H9 (cell line): ENCODE data around the gene SBNO1. TPM values are rescaled to one million over a fixed set of nuclear protein-coding genes. Genes with fewer than 3 reads are reported as not detected.

Experiments used
- DNase-seq: peaks from one replicate; pipeline ENCODE4 v3.0.0-alpha.2; 2017
- H2AFZ ChIP-seq: one replicate; pipeline ENCODE4 v1.6.1; 2013; ENCODE audit warnings: mild to moderate bottlenecking, low read length, control low read depth, moderate library complexity
- H2AK5ac ChIP-seq: 2 replicates; pipeline ENCODE4 v1.6.1; 2013; ENCODE audit warnings: low read length, control low read depth, mixed read lengths; ENCODE audit not compliant: insufficient read length
- H2BK120ac ChIP-seq: one replicate; pipeline ENCODE4 v1.6.1; 2013; ENCODE audit warnings: low read depth, mild to moderate bottlenecking, low read length, control low read depth, inconsistent platforms; ENCODE audit not compliant: poor library complexity, severe bottlenecking
- H2BK12ac ChIP-seq: 2 replicates; pipeline ENCODE4 v1.6.1; 2013; ENCODE audit warnings: low read length, control low read depth, mixed read lengths, low read depth; ENCODE audit not compliant: insufficient read length
- H2BK15ac ChIP-seq: 2 replicates; pipeline ENCODE4 v1.6.1; 2013; ENCODE audit warnings: low read depth, low read length, control low read depth
- H2BK20ac ChIP-seq: one replicate; pipeline ENCODE4 v1.6.1; 2013; ENCODE audit warnings: low read depth, mild to moderate bottlenecking, low read length, control low read depth, inconsistent platforms; ENCODE audit not compliant: poor library complexity, severe bottlenecking
- H2BK5ac ChIP-seq: 2 replicates; pipeline ENCODE4 v1.6.1; 2013; ENCODE audit warnings: low read length, control low read depth, mixed read lengths; ENCODE audit not compliant: insufficient read length
- H3K14ac ChIP-seq: 2 replicates; pipeline ENCODE4 v1.6.1; 2013; ENCODE audit warnings: low read length, control low read depth; ENCODE audit not compliant: insufficient read depth
- H3K18ac ChIP-seq: 2 replicates; pipeline ENCODE4 v1.6.1; 2013; ENCODE audit warnings: low read depth, mild to moderate bottlenecking, mixed read lengths, low read length, control low read depth; ENCODE audit not compliant: insufficient read length
- H3K23ac ChIP-seq: 2 replicates; pipeline ENCODE4 v1.6.1; 2013; ENCODE audit warnings: low read length, control low read depth, mixed read lengths, low read depth; ENCODE audit not compliant: insufficient read length
- H3K23me2 ChIP-seq: 2 replicates; pipeline ENCODE4 v1.6.1; 2013; ENCODE audit warnings: low read depth, mild to moderate bottlenecking, mixed read lengths, low read length, control low read depth; ENCODE audit not compliant: insufficient read length, poor library complexity, severe bottlenecking
- H3K27ac ChIP-seq: 2 replicates; pipeline ENCODE4 v1.5.1; 2013; ENCODE audit warnings: low read length, control low read depth, mixed read lengths, low read depth; ENCODE audit not compliant: insufficient read length
- H3K27me3 ChIP-seq: 2 replicates; pipeline ENCODE4 v1.6.1; 2013; ENCODE audit warnings: low read length, control low read depth, inconsistent platforms; ENCODE audit not compliant: insufficient read depth
- H3K4ac ChIP-seq: 2 replicates; pipeline ENCODE4 v1.6.1; 2013; ENCODE audit warnings: low read depth, mild to moderate bottlenecking, control low read depth, inconsistent platforms, low read length, moderate library complexity
- H3K4me1 ChIP-seq: 2 replicates; pipeline ENCODE4 v1.6.1; 2013; ENCODE audit warnings: low read length, control low read depth, inconsistent platforms; ENCODE audit not compliant: insufficient read depth
- H3K4me2 ChIP-seq: 2 replicates; pipeline ENCODE4 v1.6.1; 2013; ENCODE audit warnings: low read length, control low read depth, mixed read lengths; ENCODE audit not compliant: insufficient read length, insufficient read depth
- H3K56ac ChIP-seq: 2 replicates; pipeline ENCODE4 v1.6.1; 2013; ENCODE audit warnings: low read depth, mild to moderate bottlenecking, mixed read lengths, low read length, control low read depth; ENCODE audit not compliant: insufficient read length
- H3K79me1 ChIP-seq: 2 replicates; pipeline ENCODE4 v1.6.1; 2013; ENCODE audit warnings: low read depth, mild to moderate bottlenecking, moderate library complexity, low read length, control low read depth, inconsistent platforms; ENCODE audit not compliant: insufficient read depth, poor library complexity, severe bottlenecking
- H3K79me2 ChIP-seq: 2 replicates; pipeline ENCODE4 v1.6.1; 2013; ENCODE audit warnings: low read length, control low read depth, inconsistent platforms; ENCODE audit not compliant: insufficient read depth
- H3K9ac ChIP-seq: 2 replicates; pipeline ENCODE4 v1.6.1; 2013; ENCODE audit warnings: low read length, control low read depth, mixed read lengths; ENCODE audit not compliant: insufficient read length; ENCODE audit errors: extremely low read depth
- H3K9me3 ChIP-seq: one replicate; pipeline ENCODE4 v1.6.1; 2013; ENCODE audit warnings: low read depth, low read length, inconsistent platforms; ENCODE audit not compliant: control insufficient read depth
- H3T11ph ChIP-seq: one replicate; pipeline ENCODE4 v1.6.1; 2013; ENCODE audit warnings: mild to moderate bottlenecking, low read length, control low read depth, inconsistent platforms
- H4K20me1 ChIP-seq: one replicate; pipeline ENCODE4 v1.6.1; 2013; ENCODE audit not compliant: control insufficient read depth, insufficient read length, insufficient read depth
- H4K5ac ChIP-seq: 2 replicates; pipeline ENCODE4 v1.6.1; 2013; ENCODE audit warnings: low read depth, mild to moderate bottlenecking, mixed read lengths, low read length, control low read depth; ENCODE audit not compliant: insufficient read length
- H4K8ac ChIP-seq: replicated peaks from 2 replicates; pipeline ENCODE4 v1.6.1; 2013; ENCODE audit warnings: low read length, control low read depth, mixed read lengths, low read depth; ENCODE audit not compliant: insufficient read length
- H4K91ac ChIP-seq: 2 replicates; pipeline ENCODE4 v1.6.1; 2013; ENCODE audit warnings: low read depth, mild to moderate bottlenecking, moderate library complexity, mixed read lengths, low read length, control low read depth; ENCODE audit not compliant: insufficient read length
- H3K27ac Mint-ChIP-seq, 3 experiments: 2 replicates in 2 of 3; 3 replicates in 1 of 3; pipeline ENCODE4 v1.8.0; 2020 to 2021; ENCODE audit warnings: mixed read lengths in 3 of 3, mild to moderate bottlenecking in 1 of 3, moderate library complexity in 1 of 3
- H3K27me3 Mint-ChIP-seq: 2 replicates; pipeline ENCODE4 v1.8.0; 2021; ENCODE audit warnings: low read depth, mild to moderate bottlenecking, moderate library complexity, mixed read lengths
- H3K36me3 Mint-ChIP-seq, 3 experiments: 2 replicates in 2 of 3; 3 replicates in 1 of 3; pipeline ENCODE4 v1.8.0; 2020 to 2021; ENCODE audit warnings: low read depth in 3 of 3, mixed read lengths in 3 of 3; ENCODE audit not compliant: insufficient read depth in 1 of 3
- H3K4me1 Mint-ChIP-seq, 2 experiments: 2 replicates each; pipeline ENCODE4 v1.8.0; 2020; ENCODE audit warnings: mixed read lengths in 2 of 2
- H3K4me3 Mint-ChIP-seq, 2 experiments: 2 replicates in 1 of 2; 3 replicates in 1 of 2; pipeline ENCODE4 v1.8.0; 2020 to 2021; ENCODE audit warnings: mild to moderate bottlenecking in 2 of 2, mixed read lengths in 2 of 2, moderate library complexity in 1 of 2
- H3K9me3 Mint-ChIP-seq, 2 experiments: 2 replicates in 1 of 2; 3 replicates in 1 of 2; pipeline ENCODE4 v1.8.0; 2020; ENCODE audit warnings: mild to moderate bottlenecking in 2 of 2, mixed read lengths in 2 of 2, moderate library complexity in 1 of 2
- WGBS: extraction: QIAGEN DNeasy Blood & Tissue Kit; methylation state at CpG from one replicate; pipeline ENCODE4 v1.1.7; 2013; ENCODE audit warnings: missing lambda C conversion rate, low lambda C conversion rate, mixed read lengths; ENCODE audit not compliant: insufficient read length; ENCODE audit errors: extremely low coverage; 5-methylcytosine and 5-hydroxymethylcytosine counted together
- total RNA-seq: library from RNA; stranded (reverse); gene quantifications from 2 replicates; pipeline ENCODE4 v1.2.1, GENCODE V29; 2021
- TF ChIP-seq, protein P1 (sequence below): fragments of 200-600 bp; sonication (generic); conservative IDR thresholded peaks from 3 replicates; pipeline ENCODE4 v1.8.0; 2021; ENCODE audit warnings: antibody characterized with exemption, mild to moderate bottlenecking

Gene SBNO1
- total RNA-seq, 1 experiment from 2014 or later: 47.5 TPM

- no peak for DNase-seq
- H2BK120ac ChIP-seq: no peak overlapping the region
- Mint-ChIP-seq H3K9me3 (no peaks in the 10 kb centered on the region), H3K27me3 (peaks cover 74% of the 10 kb centered on the region), H3K4me3 (no peak overlapping the region), H3K4me1 (peaks cover 2% of the 10 kb centered on the region in 2 experiments), H3K36me3 (peaks cover 11 to 58% (median 28%) of the 10 kb centered on the region in 3 experiments; a peak in 6 of 7 replicates), H3K27ac (no peak overlapping the region)
- no peak overlapping the region for H2BK12ac ChIP-seq
- no peak overlapping the region for H2BK15ac ChIP-seq
- H4K5ac ChIP-seq: no peak overlapping the region
- no peak overlapping the region for H3K23ac ChIP-seq
- H3K4me1 ChIP-seq: no peaks in the 10 kb centered on the region; the same call in 1 of the 2 replicates
- H3K79me1 ChIP-seq: no peaks in the 10 kb centered on the region
- no peak overlapping the region for H3T11ph ChIP-seq
- no peak overlapping the region for H3K56ac ChIP-seq
- no peak overlapping the region for H4K8ac ChIP-seq
- H2BK20ac ChIP-seq: no peak overlapping the region
- no CpG with 5 or more reads among the region's 9 CpGs for WGBS
- no peaks in the 10 kb centered on the region for H3K23me2 ChIP-seq
- H2AK5ac ChIP-seq: no peak overlapping the region
- no peaks in the 10 kb centered on the region for H3K9me3 ChIP-seq
- TF ChIP-seq, protein P1, sequence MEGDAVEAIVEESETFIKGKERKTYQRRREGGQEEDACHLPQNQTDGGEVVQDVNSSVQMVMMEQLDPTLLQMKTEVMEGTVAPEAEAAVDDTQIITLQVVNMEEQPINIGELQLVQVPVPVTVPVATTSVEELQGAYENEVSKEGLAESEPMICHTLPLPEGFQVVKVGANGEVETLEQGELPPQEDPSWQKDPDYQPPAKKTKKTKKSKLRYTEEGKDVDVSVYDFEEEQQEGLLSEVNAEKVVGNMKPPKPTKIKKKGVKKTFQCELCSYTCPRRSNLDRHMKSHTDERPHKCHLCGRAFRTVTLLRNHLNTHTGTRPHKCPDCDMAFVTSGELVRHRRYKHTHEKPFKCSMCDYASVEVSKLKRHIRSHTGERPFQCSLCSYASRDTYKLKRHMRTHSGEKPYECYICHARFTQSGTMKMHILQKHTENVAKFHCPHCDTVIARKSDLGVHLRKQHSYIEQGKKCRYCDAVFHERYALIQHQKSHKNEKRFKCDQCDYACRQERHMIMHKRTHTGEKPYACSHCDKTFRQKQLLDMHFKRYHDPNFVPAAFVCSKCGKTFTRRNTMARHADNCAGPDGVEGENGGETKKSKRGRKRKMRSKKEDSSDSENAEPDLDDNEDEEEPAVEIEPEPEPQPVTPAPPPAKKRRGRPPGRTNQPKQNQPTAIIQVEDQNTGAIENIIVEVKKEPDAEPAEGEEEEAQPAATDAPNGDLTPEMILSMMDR: no peak
- H3K18ac ChIP-seq: no peak overlapping the region
- no peak overlapping the region for H2BK5ac ChIP-seq
- no peak overlapping the region for H3K9ac ChIP-seq
- no peaks in the 10 kb centered on the region; the same call in 1 of the 2 replicates for H3K27me3 ChIP-seq
- no peak overlapping the region for H3K27ac ChIP-seq
- H4K91ac ChIP-seq: no peak overlapping the region
- H3K4ac ChIP-seq: no peak overlapping the region
- no peak overlapping the region for H2AFZ ChIP-seq
- no peak overlapping the region for H3K4me2 ChIP-seq
- no peaks in the 10 kb centered on the region for H4K20me1 ChIP-seq
- no peak overlapping the region for H3K14ac ChIP-seq
- H3K79me2 ChIP-seq: no peaks in the 10 kb centered on the region
Measured at GRCh38 chr12:123396954-123397353, 32.3 kb upstream of the SBNO1 start.
